Caco-2 (cell line): Measurements from ENCODE around the gene DSCAML1. TPM values are rescaled to one million over a fixed set of nuclear protein-coding genes. Genes with fewer than 3 reads are reported as not detected.

Experiments
- BruUV-seq: library from RNA; stranded (reverse); fragments of 400-500 nt; replicated peaks from 2 replicates; lab custom pipeline; 2021; lab: Mats Ljungman, UMichigan
- CTCF ChIA-PET: fragments of 300-600 bp; sonication (Branson Sonifier 250); formaldehyde crosslinking; loops from one replicate; lab custom pipeline; 2022; ENCODE audit warnings: antibody characterized with exemption; lab: Charles Lee
- POLR2A ChIA-PET: fragments of 300-600 bp; sonication (Branson Sonifier 250); formaldehyde crosslinking; loops from one replicate; lab custom pipeline; 2022; ENCODE audit warnings: antibody characterized with exemption; lab: Charles Lee
- DNase-seq, 2 experiments: peaks; one replicate each; pipeline versions ENCODE4 v3.0.0 to v3.0.0-alpha.2; 2020 to 2022
- H3K27me3 ChIP-seq: replicated peaks from 2 replicates; pipeline ENCODE4 v1.6.0; 2011; ENCODE audit warnings: low read length; ENCODE audit not compliant: control insufficient read depth, insufficient read depth
- H3K36me3 ChIP-seq: 2 replicates; pipeline ENCODE4 v1.5.1; 2011; ENCODE audit warnings: low read length; ENCODE audit not compliant: control insufficient read depth, insufficient read depth
- H3K4me1 ChIP-seq: fragments of 250-450 bp; sonication (Bioruptor Pico); 2 replicates; pipeline ENCODE4 v1.5.1; 2020; ENCODE audit warnings: mild to moderate bottlenecking
- H3K4me3 ChIP-seq: 2 replicates; pipeline ENCODE4 v1.5.1; 2011; ENCODE audit warnings: low read depth, mild to moderate bottlenecking, control low read depth, low read length
- H3K9me3 ChIP-seq: fragments of 250-450 bp; sonication (Bioruptor Pico); 2 replicates; pipeline ENCODE4 v1.5.1; 2020; ENCODE audit warnings: mild to moderate bottlenecking, moderate library complexity
- H3K27ac Mint-ChIP-seq: one replicate; pipeline ENCODE4 v1.8.0; 2022; ENCODE audit warnings: mixed read lengths; ENCODE audit not compliant: unreplicated experiment
- H3K27me3 Mint-ChIP-seq: one replicate; pipeline ENCODE4 v1.8.0; 2022; ENCODE audit warnings: mixed read lengths; ENCODE audit not compliant: insufficient read depth, unreplicated experiment
- H3K36me3 Mint-ChIP-seq: one replicate; pipeline ENCODE4 v1.8.0; 2022; ENCODE audit warnings: mild to moderate bottlenecking, mixed read lengths; ENCODE audit not compliant: insufficient read depth, unreplicated experiment
- H3K4me1 Mint-ChIP-seq: one replicate; pipeline ENCODE4 v1.8.0; 2022; ENCODE audit warnings: low read depth, mixed read lengths; ENCODE audit not compliant: unreplicated experiment
- H3K4me3 Mint-ChIP-seq: one replicate; pipeline ENCODE4 v1.8.0; 2022; ENCODE audit warnings: mild to moderate bottlenecking, moderate library complexity, mixed read lengths; ENCODE audit not compliant: unreplicated experiment
- H3K9me3 Mint-ChIP-seq: one replicate; pipeline ENCODE4 v1.8.0; 2022; ENCODE audit warnings: mixed read lengths; ENCODE audit not compliant: unreplicated experiment
- intact Hi-C: fragments of 100-400 bp; cut with micrococcal nuclease; formaldehyde crosslinking; loops from one replicate; pipeline ENCODE4 v1.10.0; 2022; ENCODE audit not compliant: unreplicated experiment
- total RNA-seq: library from RNA; stranded (reverse); gene quantifications from 2 replicates; pipeline ENCODE4 v1.2.3, GENCODE V29; 2022
- TF ChIP-seq, protein P1 (sequence below), 2 experiments: fragments of 200-600 bp in 1 of 2; IDR thresholded peaks; 1 replicate in 1 of 2; 2 replicates in 1 of 2; pipeline versions ENCODE4 v1.5.1 to v1.8.0; 2011 to 2022; ENCODE audit warnings: antibody characterized with exemption in 1 of 2, control low read depth in 1 of 2, inconsistent platforms in 1 of 2, low read depth in 1 of 2, low read length in 1 of 2, mild to moderate bottlenecking in 1 of 2, moderate library complexity in 1 of 2; ENCODE audit not compliant: insufficient read depth in 1 of 2, severe bottlenecking in 1 of 2, unreplicated experiment in 1 of 2

The DSCAML1 gene
- total RNA-seq, 1 experiment from 2014 or later = not detected

GRCh38 chr11:117535850-117536411 lies 261.1 kb downstream of the DSCAML1 start:
- Histone ChIP-seq H3K9me3 (no peaks in the 10 kb centered on the region), H3K27me3 (peaks cover 3% of the 10 kb centered on the region; the same call in 1 of the 2 replicates), H3K36me3 (no peaks in the 10 kb centered on the region), H3K4me3 (no peak overlapping the region), H3K4me1 (no peaks in the 10 kb centered on the region)
- Mint-ChIP-seq H3K4me3 (no peak overlapping the region), H3K36me3 (no peaks in the 10 kb centered on the region), H3K27me3 (peaks cover 21% of the 10 kb centered on the region), H3K4me1 (no peaks in the 10 kb centered on the region), H3K9me3 (no peaks in the 10 kb centered on the region), H3K27ac (no peak overlapping the region)
- TF ChIP-seq, protein P1, sequence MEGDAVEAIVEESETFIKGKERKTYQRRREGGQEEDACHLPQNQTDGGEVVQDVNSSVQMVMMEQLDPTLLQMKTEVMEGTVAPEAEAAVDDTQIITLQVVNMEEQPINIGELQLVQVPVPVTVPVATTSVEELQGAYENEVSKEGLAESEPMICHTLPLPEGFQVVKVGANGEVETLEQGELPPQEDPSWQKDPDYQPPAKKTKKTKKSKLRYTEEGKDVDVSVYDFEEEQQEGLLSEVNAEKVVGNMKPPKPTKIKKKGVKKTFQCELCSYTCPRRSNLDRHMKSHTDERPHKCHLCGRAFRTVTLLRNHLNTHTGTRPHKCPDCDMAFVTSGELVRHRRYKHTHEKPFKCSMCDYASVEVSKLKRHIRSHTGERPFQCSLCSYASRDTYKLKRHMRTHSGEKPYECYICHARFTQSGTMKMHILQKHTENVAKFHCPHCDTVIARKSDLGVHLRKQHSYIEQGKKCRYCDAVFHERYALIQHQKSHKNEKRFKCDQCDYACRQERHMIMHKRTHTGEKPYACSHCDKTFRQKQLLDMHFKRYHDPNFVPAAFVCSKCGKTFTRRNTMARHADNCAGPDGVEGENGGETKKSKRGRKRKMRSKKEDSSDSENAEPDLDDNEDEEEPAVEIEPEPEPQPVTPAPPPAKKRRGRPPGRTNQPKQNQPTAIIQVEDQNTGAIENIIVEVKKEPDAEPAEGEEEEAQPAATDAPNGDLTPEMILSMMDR (IDR thresholded peaks at IDR 0.05; ENCODE audit: insufficient read depth in 1 of 2, low read depth in 1 of 2, low read length in 1 of 2, severe bottlenecking in 1 of 2, unreplicated experiment in 1 of 2) = no peak
- intact Hi-C loops = no loop called here
- CTCF ChIA-PET = interaction anchor here (1.0 kb wide), 1 partner anchor 110 kb away, joined by 6 read pairs; no protein-coding TSS in a partner anchor
- BruUV-seq = no TSS peak
- DNase-seq = no peak
- POLR2A ChIA-PET = no interaction called here

- H3K36me3 Mint-ChIP-seq = no peaks in the 10 kb centered on the region
- Histone ChIP-seq H3K27me3 (peaks cover 3% of the 10 kb centered on the region; the same call in 1 of the 2 replicates), H3K9me3 (no peaks in the 10 kb centered on the region), H3K4me3 (no peak overlapping the region), H3K36me3 (no peaks in the 10 kb centered on the region), H3K4me1 (no peaks in the 10 kb centered on the region)
- no peaks in the 10 kb centered on the region for H3K4me1 Mint-ChIP-seq
- TF ChIP-seq, protein P1 (IDR thresholded peaks at IDR 0.05; ENCODE audit: insufficient read depth in 1 of 2, low read depth in 1 of 2, low read length in 1 of 2, severe bottlenecking in 1 of 2, unreplicated experiment in 1 of 2) = no peak
- H3K27ac Mint-ChIP-seq = no peak overlapping the region
- H3K4me3 Mint-ChIP-seq = no peak overlapping the region
- POLR2A ChIA-PET = no interaction called here
- intact Hi-C loops = no loop called here
- H3K27me3 Mint-ChIP-seq = peaks cover 21% of the 10 kb centered on the region
- CTCF ChIA-PET = interaction anchor here (0.6 kb wide), 1 partner anchor 284 kb away, joined by 3 read pairs; no protein-coding TSS in a partner anchor
- no peak for DNase-seq
- H3K9me3 Mint-ChIP-seq = no peaks in the 10 kb centered on the region
- BruUV-seq = no TSS peak
Observed at GRCh38 chr11:117535201-117535849, 261.7 kb downstream of the DSCAML1 start.

DNA sequence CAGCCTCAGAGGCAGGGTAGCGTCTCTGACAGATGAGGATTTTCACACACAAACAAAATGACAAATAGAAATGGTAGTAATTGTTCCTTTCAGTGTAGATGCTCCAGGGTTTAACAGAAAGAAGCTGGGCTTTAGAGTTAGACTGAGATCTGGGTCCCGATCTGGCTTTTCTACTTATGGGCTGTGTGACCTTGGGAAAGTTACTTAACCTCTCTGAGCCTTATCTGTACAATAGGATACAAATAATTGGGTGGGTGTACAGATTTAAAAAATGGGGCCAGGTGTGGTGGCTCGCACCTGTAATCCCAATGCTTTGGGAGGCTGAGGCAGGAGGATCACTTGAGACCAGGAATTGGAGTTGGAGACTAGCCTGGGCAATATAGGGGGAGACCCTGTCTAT lies 264.4 kb downstream of the DSCAML1 start:
- Mint-ChIP-seq H3K27me3 (peaks cover 22% of the 10 kb centered on the region), H3K4me3 (no peak overlapping the region), H3K27ac (no peak overlapping the region), H3K36me3 (no peaks in the 10 kb centered on the region), H3K9me3 (no peaks in the 10 kb centered on the region), H3K4me1 (no peaks in the 10 kb centered on the region)
- POLR2A ChIA-PET = no interaction called here
- Histone ChIP-seq H3K36me3 (no peaks in the 10 kb centered on the region), H3K9me3 (no peaks in the 10 kb centered on the region), H3K4me1 (no peaks in the 10 kb centered on the region), H3K4me3 (no peak overlapping the region), H3K27me3 (peaks cover 3% of the 10 kb centered on the region; the same call in 1 of the 2 replicates)
- TF ChIP-seq, protein P1 (IDR thresholded peaks at IDR 0.05; ENCODE audit: insufficient read depth in 1 of 2, low read depth in 1 of 2, low read length in 1 of 2, severe bottlenecking in 1 of 2, unreplicated experiment in 1 of 2) = no peak
- BruUV-seq = no TSS peak
- CTCF ChIA-PET = no interaction called here
- intact Hi-C loops = no loop called here
- DNase-seq = no peak
